SH-SY5Y (cell line): ENCODE results near the gene TEX13C.

ENCODE experiments used
- GATA2 ChIP-seq: IDR thresholded peaks from 2 replicates; pipeline ENCODE4 v1.6.1; 2011; ENCODE audit warnings: mild to moderate bottlenecking, low read depth, low read length
- GATA3 ChIP-seq: IDR thresholded peaks from 2 replicates; pipeline ENCODE4 v1.6.1; 2011; ENCODE audit warnings: low read depth, mild to moderate bottlenecking, low read length, moderate library complexity

Gene TEX13C

GRCh38 chrX:125333583-125333982, 13.9 kb downstream of the TEX13C start:
- TF ChIP-seq GATA3 (no peak), GATA2 (no peak)

GRCh38 chrX:125340490-125340889, 20.8 kb downstream of the TEX13C start:
- TF ChIP-seq GATA3 (no peak), GATA2 (no peak)

GRCh38 chrX:125374169-125374568, 54.5 kb downstream of the TEX13C start:
- TF ChIP-seq GATA3 (no peak), GATA2 (no peak)
